Measurements from ENCODE around the gene URAD. TPM values are rescaled to one million over a fixed set of nuclear protein-coding genes. Genes with fewer than 3 reads are reported as not detected.
"Not testable (repeated sequence)": the region's sequence is repeated elsewhere in the genome, so short reads cannot be mapped to it uniquely, and the experiment has no call there.

Gene URAD
- total RNA-seq = not detected in 3 replicates

GRCh38 chr13:27988520-27988919, at the start of gene URAD:
Gene URAD (minus strand): TSS chr13:27988693. CDS start chr13:27988637, 56 bp downstream.
- no peaks in the 10 kb centered on the region for H3K36me3 Mint-ChIP-seq
- no peaks in the 10 kb centered on the region for H3K4me1 Mint-ChIP-seq
- H3K4me3 Mint-ChIP-seq = no peak within 1 kb of the TSS
- no peak for TF ChIP-seq CTCF (IDR thresholded peaks at IDR 0.05; ENCODE audit: unreplicated experiment)
- H3K9me3 Mint-ChIP-seq = no peaks in the 10 kb centered on the region
- peaks cover 73% of the 10 kb centered on the region for H3K27me3 Mint-ChIP-seq (ENCODE audit: low read depth)
- DNase-seq (ENCODE audit: low spot score in 2 of 2, unreplicated experiment in 2 of 2) = no peak
- no peak within 1 kb of the TSS for H3K27ac Mint-ChIP-seq

- Mint-ChIP-seq H3K27ac (no peak overlapping the region), H3K4me3 (no peak overlapping the region), H3K9me3 (no peaks in the 10 kb centered on the region), H3K4me1 (no peaks in the 10 kb centered on the region), H3K27me3 (ENCODE audit: low read depth) (peaks cover 44% of the 10 kb centered on the region), H3K36me3 (no peaks in the 10 kb centered on the region)
- DNase-seq (ENCODE audit: low spot score in 2 of 2, unreplicated experiment in 2 of 2) = no peak
- no peak for TF ChIP-seq CTCF (IDR thresholded peaks at IDR 0.05; ENCODE audit: unreplicated experiment)
Observed at GRCh38 chr13:28037399-28037798, 48.9 kb upstream of the URAD start.

GRCh38 chr13:28035146-28035782, 46.8 kb upstream of the URAD start:
- H3K9me3 Mint-ChIP-seq = no peaks in the 10 kb centered on the region
- H3K4me1 Mint-ChIP-seq = no peaks in the 10 kb centered on the region
- no peak overlapping the region for H3K27ac Mint-ChIP-seq
- no peak for TF ChIP-seq CTCF (IDR thresholded peaks at IDR 0.05; ENCODE audit: unreplicated experiment)
- no peaks in the 10 kb centered on the region for H3K36me3 Mint-ChIP-seq
- no peak for DNase-seq (ENCODE audit: low spot score in 2 of 2, unreplicated experiment in 2 of 2)
- no peak overlapping the region for H3K4me3 Mint-ChIP-seq
- peaks cover 40% of the 10 kb centered on the region for H3K27me3 Mint-ChIP-seq (ENCODE audit: low read depth)

GRCh38 chr13:28033894-28034655, 45.6 kb upstream of the URAD start:
- no peak for DNase-seq (ENCODE audit: low spot score in 2 of 2, unreplicated experiment in 2 of 2)
- Mint-ChIP-seq H3K27ac (no peak overlapping the region), H3K4me1 (no peaks in the 10 kb centered on the region), H3K4me3 (no peak overlapping the region), H3K36me3 (no peaks in the 10 kb centered on the region), H3K27me3 (ENCODE audit: low read depth) (peaks cover 36% of the 10 kb centered on the region), H3K9me3 (no peaks in the 10 kb centered on the region)
- TF ChIP-seq CTCF (IDR thresholded peaks at IDR 0.05; ENCODE audit: unreplicated experiment) = no peak

- H3K4me1 Mint-ChIP-seq; DNase-seq (ENCODE audit: low spot score in 2 of 2, unreplicated experiment in 2 of 2); H3K4me3 Mint-ChIP-seq; H3K27ac Mint-ChIP-seq; H3K36me3 Mint-ChIP-seq; H3K9me3 Mint-ChIP-seq: not testable (repeated sequence)
- peaks cover 29% of the 10 kb centered on the region for H3K27me3 Mint-ChIP-seq (ENCODE audit: low read depth)
Observed at GRCh38 chr13:28032438-28032837, 43.9 kb upstream of the URAD start.

- Mint-ChIP-seq H3K4me3 (no peak overlapping the region), H3K9me3 (no peaks in the 10 kb centered on the region), H3K27ac (no peak overlapping the region), H3K27me3 (ENCODE audit: low read depth) (peaks cover 27% of the 10 kb centered on the region), H3K36me3 (no peaks in the 10 kb centered on the region), H3K4me1 (no peaks in the 10 kb centered on the region)
- no peak for DNase-seq (ENCODE audit: low spot score in 2 of 2, unreplicated experiment in 2 of 2)
- no peak for TF ChIP-seq CTCF (IDR thresholded peaks at IDR 0.05; ENCODE audit: unreplicated experiment)
Observed at GRCh38 chr13:28031896-28032288, 43.4 kb upstream of the URAD start.

All from mesothelial cell of epicardium (in vitro differentiated cells).